Femur (tissue), 1 donor: ENCODE data around the gene YPEL1.
"Not testable (repeated sequence)": the region's sequence is repeated elsewhere in the genome, so short reads cannot be mapped to it uniquely, and the experiment has no call there.

Experiments
- DNase-seq: peaks from one replicate; pipeline ENCODE4 v3.0.0-alpha.2; 2017

Gene YPEL1

GRCh38 chr22:21753374-21754111 is 17.9 kb upstream of the YPEL1 start:
- DNase-seq = no peak

GRCh38 chr22:21752276-21752675 is 16.7 kb upstream of the YPEL1 start:
- DNase-seq = no peak

GRCh38 chr22:21745948-21746347 is 10.4 kb upstream of the YPEL1 start:
- no peak for DNase-seq

- DNase-seq = not testable (repeated sequence)
Measured at GRCh38 chr22:21744917-21745316, 9.3 kb upstream of the YPEL1 start.

- DNase-seq = no peak
Measured at GRCh38 chr22:21741790-21742189, 6.2 kb upstream of the YPEL1 start.

GRCh38 chr22:21741059-21741458 is 5.5 kb upstream of the YPEL1 start:
- no peak for DNase-seq

- DNase-seq = no peak
Measured at GRCh38 chr22:21739828-21740377, 4.3 kb upstream of the YPEL1 start.

- DNase-seq = no peak
Measured at GRCh38 chr22:21738966-21739365, 3.4 kb upstream of the YPEL1 start.

- DNase-seq = no peak
Measured at GRCh38 chr22:21738081-21738480, 2.5 kb upstream of the YPEL1 start.

- no peak for DNase-seq
Measured at GRCh38 chr22:21736948-21737347, 1.4 kb upstream of the YPEL1 start.

GRCh38 chr22:21736084-21736642 is 569 bp upstream of the YPEL1 start:
- DNase-seq = no peak

- no peak for DNase-seq
Measured at GRCh38 chr22:21734540-21735199, 924 bp downstream of the YPEL1 start.

- no peak for DNase-seq
Measured at GRCh38 chr22:21731503-21731902, 4.1 kb downstream of the YPEL1 start.

- DNase-seq = no peak
Measured at GRCh38 chr22:21730535-21731308, 4.9 kb downstream of the YPEL1 start.

- not testable (repeated sequence) for DNase-seq
Measured at GRCh38 chr22:21729184-21729583, 6.4 kb downstream of the YPEL1 start.

- no peak for DNase-seq
Measured at GRCh38 chr22:21728270-21728669, 7.3 kb downstream of the YPEL1 start.

GRCh38 chr22:21727768-21728167 is 7.8 kb downstream of the YPEL1 start:
- DNase-seq = no peak

- no peak for DNase-seq
Measured at GRCh38 chr22:21727159-21727558, 8.4 kb downstream of the YPEL1 start.

GRCh38 chr22:21726650-21727049 is 8.9 kb downstream of the YPEL1 start:
- no peak for DNase-seq

GRCh38 chr22:21725956-21726649 is 9.5 kb downstream of the YPEL1 start:
- no peak for DNase-seq

GRCh38 chr22:21724496-21724895 is 11.1 kb downstream of the YPEL1 start:
- DNase-seq = not testable (repeated sequence)

GRCh38 chr22:21721195-21721852 is 14.3 kb downstream of the YPEL1 start:
- not testable (repeated sequence) for DNase-seq
